IMR-90 (cell line): ENCODE data around the gene ALPP. TPM values are rescaled to one million over a fixed set of nuclear protein-coding genes. Genes with fewer than 3 reads are reported as not detected.

ENCODE experiments used
- ATAC-seq: fragments of 200-7000 bp; cut with Tn5 transposase; 2 replicates; pipeline ENCODE4 v1.9.1; 2020; ENCODE audit warnings: low read depth, mild to moderate bottlenecking, moderate library complexity
- BruUV-seq: library from RNA; stranded (reverse); fragments of 400-500 nt; replicated peaks from 2 replicates; lab custom pipeline; 2021; lab: Mats Ljungman, UMichigan
- CTCF ChIA-PET: fragments of 300-600 bp; formaldehyde crosslinking; extraction: SDS; loops from one replicate; lab custom pipeline; 2021; ENCODE audit warnings: antibody characterized with exemption; lab: Yijun Ruan, JAX
- POLR2A ChIA-PET: fragments of 300-600 bp; sonication (Branson Sonifier 250); formaldehyde crosslinking; loops from one replicate; lab custom pipeline; 2022; ENCODE audit warnings: antibody characterized with exemption; ENCODE audit not compliant: unreplicated experiment; lab: Charles Lee
- DNase-seq: peaks from one replicate; pipeline ENCODE4 v3.0.0; 2013
- H2AFZ ChIP-seq: replicated peaks from 2 replicates; pipeline ENCODE3; 2013; ENCODE audit warnings: low read length, mild to moderate bottlenecking; ENCODE audit not compliant: poor library complexity
- H2AK5ac ChIP-seq: 2 replicates; pipeline ENCODE4 v1.6.1; 2013; ENCODE audit warnings: low read depth, low read length, inconsistent platforms
- H2AK9ac ChIP-seq: replicated peaks from 2 replicates; pipeline ENCODE3; 2013; ENCODE audit warnings: mild to moderate bottlenecking, low read depth, low read length, moderate library complexity; ENCODE audit not compliant: poor library complexity
- H2BK120ac ChIP-seq: 2 replicates; pipeline ENCODE4 v1.6.1; 2013; ENCODE audit warnings: low read depth, low read length, inconsistent platforms
- H2BK15ac ChIP-seq: 3 replicates; pipeline ENCODE4 v1.6.1; 2013; ENCODE audit warnings: low read depth, low read length, inconsistent platforms
- H2BK20ac ChIP-seq: 2 replicates; pipeline ENCODE4 v1.6.1; 2013; ENCODE audit warnings: low read depth, mild to moderate bottlenecking, inconsistent platforms, low read length, moderate library complexity
- H2BK5ac ChIP-seq: 2 replicates; pipeline ENCODE4 v1.6.1; 2013; ENCODE audit warnings: mild to moderate bottlenecking, low read depth, low read length, inconsistent platforms; ENCODE audit not compliant: poor library complexity, severe bottlenecking
- H3K14ac ChIP-seq: replicated peaks from 2 replicates; pipeline ENCODE4 v1.6.1; 2013; ENCODE audit warnings: low read depth, low read length, inconsistent platforms
- H3K18ac ChIP-seq: 2 replicates; pipeline ENCODE4 v1.6.1; 2013; ENCODE audit warnings: low read depth, low read length, control low read depth
- H3K23ac ChIP-seq: 2 replicates; pipeline ENCODE4 v1.6.1; 2013; ENCODE audit warnings: low read depth, low read length, inconsistent platforms
- H3K27ac ChIP-seq: 2 replicates; pipeline ENCODE4 v1.5.1; 2013; ENCODE audit warnings: mild to moderate bottlenecking, control low read depth, low read length; ENCODE audit not compliant: insufficient read depth
- H3K27me3 ChIP-seq: 2 replicates; pipeline ENCODE4 v1.6.1; 2013; ENCODE audit warnings: low read length; ENCODE audit not compliant: control insufficient read depth, insufficient read depth
- H3K36me3 ChIP-seq: 2 replicates; pipeline ENCODE4 v1.6.1; 2013; ENCODE audit warnings: low read length, mixed read lengths; ENCODE audit not compliant: control insufficient read depth, insufficient read depth
- H3K4ac ChIP-seq: 2 replicates; pipeline ENCODE4 v1.6.1; 2013; ENCODE audit warnings: low read depth, low read length, inconsistent platforms
- H3K4me1 ChIP-seq: 2 replicates; pipeline ENCODE4 v1.6.1; 2013; ENCODE audit warnings: low read length, mixed read lengths; ENCODE audit not compliant: control insufficient read depth, insufficient read depth
- H3K4me2 ChIP-seq: 2 replicates; pipeline ENCODE4 v1.6.1; 2013; ENCODE audit warnings: low read depth, mild to moderate bottlenecking, control low read depth, low read length, moderate library complexity
- H3K4me3 ChIP-seq: 2 replicates; pipeline ENCODE4 v1.5.1; 2013; ENCODE audit warnings: low read depth, mild to moderate bottlenecking, control low read depth, low read length, moderate library complexity; ENCODE audit not compliant: insufficient read depth
- H3K56ac ChIP-seq: 2 replicates; pipeline ENCODE4 v1.6.1; 2013; ENCODE audit warnings: low read length, inconsistent platforms; ENCODE audit not compliant: insufficient read depth; ENCODE audit errors: extremely low read depth
- H3K79me1 ChIP-seq, 2 experiments: 2 replicates each; pipeline ENCODE4 v1.6.1; 2013; ENCODE audit warnings: low read length in 2 of 2, inconsistent platforms in 1 of 2, low read depth in 1 of 2
- H3K9ac ChIP-seq: 2 replicates; pipeline ENCODE4 v1.6.1; 2013; ENCODE audit warnings: low read depth, low read length, control low read depth
- H3K9me1 ChIP-seq: 2 replicates; pipeline ENCODE4 v1.6.1; 2013; ENCODE audit warnings: low read length, inconsistent platforms; ENCODE audit not compliant: insufficient read depth
- H3K9me3 ChIP-seq: 2 replicates; pipeline ENCODE4 v1.6.1; 2013; ENCODE audit warnings: low read length; ENCODE audit not compliant: control insufficient read depth, insufficient read depth
- H4K20me1 ChIP-seq: 2 replicates; pipeline ENCODE4 v1.6.1; 2013; ENCODE audit warnings: low read length, inconsistent platforms; ENCODE audit not compliant: insufficient read depth
- H4K5ac ChIP-seq: 2 replicates; pipeline ENCODE4 v1.6.1; 2013; ENCODE audit warnings: mild to moderate bottlenecking, low read depth, low read length, control low read depth
- H4K8ac ChIP-seq, 2 experiments: 2 replicates each; pipeline ENCODE4 v1.6.1; 2013; ENCODE audit warnings: low read depth in 2 of 2, low read length in 2 of 2, control low read depth in 1 of 2, inconsistent platforms in 1 of 2
- H4K91ac ChIP-seq: 2 replicates; pipeline ENCODE4 v1.6.1; 2013; ENCODE audit warnings: low read depth, low read length, inconsistent platforms; ENCODE audit not compliant: insufficient read depth
- BHLHE40 ChIP-seq: fragments of 150-350 bp; IDR thresholded peaks from 2 replicates; pipeline ENCODE4 v1.6.1; 2016; ENCODE audit warnings: mild to moderate bottlenecking, low read depth, low read length
- WGBS, 2 experiments: methylation state at CpG; one replicate each; pipeline versions ENCODE4 v1.1.5 to v1.1.7; 2013; ENCODE audit warnings: missing lambda C conversion rate in 2 of 2; ENCODE audit not compliant: insufficient read length in 1 of 2; ENCODE audit errors: extremely low coverage in 2 of 2; 5-methylcytosine and 5-hydroxymethylcytosine counted together
- dilution Hi-C: fragments of 300-500 bp; cut with HindIII; formaldehyde crosslinking; loops from one replicate; pipeline ENCODE4 v1.14.3; 2018; ENCODE audit warnings: low sequenced_read_pairs; ENCODE audit not compliant: unreplicated experiment
- in situ Hi-C: fragments of 300-500 bp; cut with MboI; formaldehyde crosslinking; loops from 3 replicates; pipeline ENCODE4 v1.14.3; 2019; ENCODE audit warnings: low sequenced_read_pairs, inconsistent platforms, mixed read lengths
- intact Hi-C: fragments of 100-400 bp; cut with micrococcal nuclease; formaldehyde crosslinking; loops from 2 replicates; pipeline ENCODE4 v1.10.0; 2022
- polyA plus RNA-seq, 3 experiments: library from polyadenylated mRNA; depleted of rRNA; stranded (reverse); fragments of >200 nt; gene quantifications; 2 replicates each; pipeline ENCODE4 v1.2.3, GENCODE V29; 2012; ENCODE audit warnings: low replicate concordance in 1 of 3
- total RNA-seq: library from RNA; depleted of rRNA; stranded (reverse); fragments of >200 nt; gene quantifications from 2 replicates; pipeline ENCODE4 v1.2.3, GENCODE V29; 2012

Gene ALPP
- total and polyA plus RNA-seq, 2 of the 4 experiments (the other 2 are of a cell fraction) = not detected

GRCh38 chr2:232395586-232395985 is 17.0 kb downstream of the ALPP start:
- Histone ChIP-seq H4K8ac (0 out of 4 replicates have a peak overlapping the region, but pooled peaks of 1 of the 2 experiments have one; percentile 42), H3K9me3 (no peaks in the 10 kb centered on the region), H3K9ac (no peak overlapping the region), H2BK120ac (no peak overlapping the region), H4K91ac (no peak overlapping the region), H3K9me1 (no peaks in the 10 kb centered on the region), H2AK9ac (no peak overlapping the region), H3K36me3 (no peaks in the 10 kb centered on the region), H2BK15ac (no peak overlapping the region), H3K4me1 (no peaks in the 10 kb centered on the region), H4K20me1 (no peaks in the 10 kb centered on the region), H2BK5ac (no peak overlapping the region), H3K79me1 (no peaks in the 10 kb centered on the region), H2AK5ac (no peak overlapping the region), H3K27me3 (peaks cover 19% of the 10 kb centered on the region), H3K18ac (no peak overlapping the region), H3K4me2 (no peak overlapping the region), H3K14ac (no peak overlapping the region), H3K27ac (no peak overlapping the region), H2BK20ac (no peak overlapping the region), H3K23ac (no peak overlapping the region), H4K5ac (no peak overlapping the region), H2AFZ (no peak overlapping the region), H3K4ac (no peak overlapping the region), H3K56ac (no peak overlapping the region), H3K4me3 (no peak overlapping the region)
- ATAC-seq = no peak
- CTCF ChIA-PET = interaction anchor here (0.6 kb wide), 1 partner anchor 51 kb away, joined by 4 read pairs; no protein-coding TSS in a partner anchor
- intact Hi-C loops = no loop called here
- BruUV-seq = no TSS peak
- no CpG with 5 or more reads among the region's 1 CpG for WGBS, 2 experiments
- POLR2A ChIA-PET = no interaction called here
- in situ Hi-C loops = no loop called here
- dilution Hi-C loops = no loop called here
- DNase-seq = no peak
- no peak for TF ChIP-seq BHLHE40
